ENCODE measurements around the gene LUZP1. TPM values are rescaled to one million over a fixed set of nuclear protein-coding genes. Genes with fewer than 3 reads are reported as not detected.

Gene LUZP1
- total and polyA plus RNA-seq, 10 of the 15 experiments (the other 5 are each of a cell fraction or from before 2014, with no cell fraction given), result 11.3 to 28.2 (median 17.3) TPM

DNA sequence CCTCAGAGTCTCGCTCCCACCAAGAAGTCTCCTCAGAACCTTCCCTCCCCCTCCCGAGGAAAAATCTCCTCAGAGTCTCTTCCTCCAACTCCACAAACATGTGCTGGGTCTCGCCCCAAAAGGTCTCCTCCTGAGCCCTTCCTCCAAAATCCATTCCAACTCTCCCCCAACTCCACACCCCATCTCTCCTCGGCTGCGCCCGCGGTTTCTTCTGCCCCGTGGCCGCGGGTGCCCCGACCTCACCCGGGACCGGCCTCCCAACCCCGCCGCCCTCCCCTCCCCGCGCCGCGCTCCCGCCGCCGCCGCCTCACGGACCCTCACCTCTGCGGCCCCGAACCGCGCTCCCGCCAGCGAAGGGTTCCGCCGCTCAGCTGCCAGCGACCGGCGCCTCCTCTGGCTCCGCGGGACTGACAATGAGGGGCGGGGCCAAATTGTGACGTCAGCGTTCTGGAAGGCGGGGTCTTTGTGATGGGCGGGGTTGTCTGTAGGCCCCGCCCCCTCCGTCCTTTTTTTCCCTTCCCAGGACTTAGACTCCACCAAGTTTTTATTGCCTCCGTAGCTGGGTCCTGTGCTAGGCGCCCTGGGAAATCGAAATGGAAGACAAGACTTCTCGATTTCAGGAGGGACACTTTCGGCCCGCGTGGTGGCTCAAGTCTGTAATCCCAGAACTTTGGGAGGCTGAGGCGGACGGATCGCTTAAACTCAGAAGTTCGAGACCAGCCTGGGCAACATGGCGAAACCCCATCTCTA, at the start of gene LUZP1 (continued):
- TF ChIP-seq RAD21 (IDR thresholded peaks at IDR 0.05; ENCODE audit: insufficient read depth, low read depth, low read length) (no peak), BMI1 (IDR thresholded peaks at IDR 0.05; ENCODE audit: borderline replicate concordance) (no peak), ZBTB40 (IDR thresholded peaks at IDR 0.05; ENCODE audit: borderline replicate concordance) (no peak), ZNF384 (IDR thresholded peaks at IDR 0.05; ENCODE audit: borderline replicate concordance, low read depth, low read length) (no peak), ZBTB33 (IDR thresholded peaks at IDR 0.05) (no peak), SMARCA5 (IDR thresholded peaks at IDR 0.05) (no peak), CREM (IDR thresholded peaks at IDR 0.05; ENCODE audit: low read depth) (peak; percentile 76), RFX5 (IDR thresholded peaks at IDR 0.05; ENCODE audit: low read depth, low read length) (peak; percentile 20; the same call in 1 of the 2 replicates), MTA2 (IDR thresholded peaks at IDR 0.05; ENCODE audit: low read depth) (peak; percentile 14; the same call in 1 of the 2 replicates), DPF2 (IDR thresholded peaks at IDR 0.05) (no peak), NR2F1 (conservative IDR thresholded peaks at IDR 0.05) (peak; percentile 38; the same call in 1 of the 2 replicates), E2F8 (IDR thresholded peaks at IDR 0.05; ENCODE audit: low read depth, partially characterized antibody) (no peak), PAX8 (IDR thresholded peaks at IDR 0.05) (no peak), CHD4 (IDR thresholded peaks at IDR 0.05) (no peak), CBFB (IDR thresholded peaks at IDR 0.05; ENCODE audit: low read depth) (no peak), RAD51 (IDR thresholded peaks at IDR 0.05) (no peak), BHLHE40 (IDR thresholded peaks at IDR 0.05; ENCODE audit: borderline replicate concordance in 1 of 2, low read depth in 2 of 2, low read length in 1 of 2) (peak in 1 of 2 experiments; percentile 54; a peak in 1 of 4 replicates), STAT3 (IDR thresholded peaks at IDR 0.05; ENCODE audit: low read depth, low read length) (no peak)
- TF ChIP-seq, protein P1, sequence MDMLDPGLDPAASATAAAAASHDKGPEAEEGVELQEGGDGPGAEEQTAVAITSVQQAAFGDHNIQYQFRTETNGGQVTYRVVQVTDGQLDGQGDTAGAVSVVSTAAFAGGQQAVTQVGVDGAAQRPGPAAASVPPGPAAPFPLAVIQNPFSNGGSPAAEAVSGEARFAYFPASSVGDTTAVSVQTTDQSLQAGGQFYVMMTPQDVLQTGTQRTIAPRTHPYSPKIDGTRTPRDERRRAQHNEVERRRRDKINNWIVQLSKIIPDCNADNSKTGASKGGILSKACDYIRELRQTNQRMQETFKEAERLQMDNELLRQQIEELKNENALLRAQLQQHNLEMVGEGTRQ (IDR thresholded peaks at IDR 0.05; ENCODE audit: borderline replicate concordance, low read depth, low read length), result no peak

Measured in GM12878 (cell line).